A673 (cell line): ENCODE results near the gene OXCT1.

Experiments
- CTCF ChIP-seq: fragments of 300-800, 200-600 bp; sonication (generic); conservative IDR thresholded peaks from 2 replicates; pipeline ENCODE4 v1.5.1; 2017; ENCODE audit warnings: low read depth, mild to moderate bottlenecking, antibody characterized with exemption, low read length, moderate library complexity, mixed read lengths
- EZH2 ChIP-seq: fragments of 200-600 bp; sonication (generic); IDR thresholded peaks from 2 replicates; pipeline ENCODE4 v1.6.1; 2017; ENCODE audit warnings: borderline replicate concordance, low read depth, mild to moderate bottlenecking, mixed read lengths, antibody characterized with exemption, low read length; ENCODE audit not compliant: poor library complexity, severe bottlenecking

DNA sequence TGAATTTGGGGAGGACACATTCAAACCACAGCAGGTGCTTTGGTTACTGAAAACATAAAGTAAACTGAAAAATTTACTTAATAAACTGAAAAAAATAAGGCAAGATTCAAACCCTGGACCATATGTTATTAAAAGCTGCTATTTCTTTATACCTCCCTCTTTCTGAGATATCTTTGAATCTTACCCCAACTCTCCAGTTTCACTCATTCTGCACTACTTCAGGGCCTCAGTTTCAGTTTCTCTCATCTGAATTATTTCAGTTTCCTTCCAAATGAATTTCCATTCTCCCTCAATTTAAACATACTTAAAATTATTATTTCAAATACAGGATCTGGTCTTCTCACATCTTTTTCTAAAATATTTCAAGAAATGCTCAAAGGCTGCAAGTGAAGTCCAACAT lies 4.9 kb upstream of the OXCT1 start:
- TF ChIP-seq CTCF (no peak), EZH2 (no peak)
